H1 (cell line): Measurements from ENCODE around the gene GNAO1. TPM values are rescaled to one million over a fixed set of nuclear protein-coding genes. Genes with fewer than 3 reads are reported as not detected.

ENCODE experiments used
- CTCF ChIA-PET: fragments of 300-600 bp; sonication (Branson Sonifier 250); formaldehyde crosslinking; loops from one replicate; lab custom pipeline; 2021; ENCODE audit not compliant: partially characterized antibody; lab: Charles Lee
- POLR2A ChIA-PET: fragments of 300-600 bp; sonication (Branson Sonifier 250); formaldehyde crosslinking; loops from one replicate; lab custom pipeline; 2021; ENCODE audit warnings: inconsistent platforms; ENCODE audit not compliant: partially characterized antibody; lab: Charles Lee
- DNase-seq, 2 experiments: peaks; one replicate each; pipeline versions ENCODE4 v3.0.0 to v3.0.0-alpha.2; 2010 to 2022; ENCODE audit warnings: low spot score in 2 of 2, low read depth in 1 of 2, mixed read lengths in 1 of 2
- FAIRE-seq: peaks from 2 replicates; lab custom pipeline; 2011; peaks lifted over from hg19 to GRCh38; lab: Jason Lieb, UNC
- H2AFZ ChIP-seq: 2 replicates; pipeline ENCODE4 v1.8.1; 2012; ENCODE audit warnings: low read length, inconsistent platforms
- H2AK5ac ChIP-seq: 2 replicates; pipeline ENCODE4 v1.6.1; 2013; ENCODE audit warnings: low read depth, low read length
- H2BK120ac ChIP-seq: replicated peaks from 2 replicates; pipeline ENCODE3; 2013; ENCODE audit warnings: low read depth, low read length, inconsistent platforms
- H2BK12ac ChIP-seq: 2 replicates; pipeline ENCODE4 v1.6.1; 2013; ENCODE audit warnings: low read depth, low read length
- H2BK15ac ChIP-seq: 2 replicates; pipeline ENCODE4 v1.6.1; 2013; ENCODE audit warnings: low read length
- H2BK20ac ChIP-seq: 2 replicates; pipeline ENCODE4 v1.6.1; 2013; ENCODE audit warnings: low read length
- H2BK5ac ChIP-seq: 2 replicates; pipeline ENCODE4 v1.6.1; 2013; ENCODE audit warnings: low read depth, low read length
- H3K14ac ChIP-seq: 2 replicates; pipeline ENCODE4 v1.6.1; 2013; ENCODE audit warnings: inconsistent platforms; ENCODE audit not compliant: insufficient read length
- H3K18ac ChIP-seq: 2 replicates; pipeline ENCODE4 v1.6.1; 2013; ENCODE audit warnings: low read length; ENCODE audit errors: extremely low read depth
- H3K23ac ChIP-seq: 2 replicates; pipeline ENCODE4 v1.6.1; 2013; ENCODE audit warnings: inconsistent platforms; ENCODE audit not compliant: insufficient read length
- H3K23me2 ChIP-seq: 2 replicates; pipeline ENCODE4 v1.6.1; 2013; ENCODE audit warnings: low read depth, low read length
- H3K27ac ChIP-seq: 2 replicates; pipeline ENCODE4 v1.6.1; 2011; ENCODE audit warnings: low read depth, low read length, inconsistent platforms
- H3K27me3 ChIP-seq, 4 experiments: replicated peaks in 1 of 4; 1 replicate in 1 of 4; 2 replicates in 3 of 4; pipeline versions ENCODE4 v1.6.1 to v1.8.1; 2011 to 2013; ENCODE audit warnings: low read length in 3 of 4, mild to moderate bottlenecking in 3 of 4, inconsistent platforms in 2 of 4, mixed read lengths in 2 of 4, moderate library complexity in 1 of 4; ENCODE audit not compliant: control insufficient read depth in 3 of 4, insufficient read depth in 3 of 4; ENCODE audit errors: extremely low read depth in 1 of 4
- H3K36me3 ChIP-seq, 4 experiments: 2 replicates each; pipeline versions ENCODE4 v1.6.1 to v1.8.1; 2011 to 2013; ENCODE audit warnings: mild to moderate bottlenecking in 4 of 4, low read length in 3 of 4, moderate library complexity in 2 of 4, control low read depth in 1 of 4, inconsistent platforms in 1 of 4; ENCODE audit not compliant: insufficient read depth in 4 of 4, control insufficient read depth in 2 of 4
- H3K4ac ChIP-seq: replicated peaks from 2 replicates; pipeline ENCODE3; 2013; ENCODE audit warnings: low read length, low read depth, mixed read lengths, inconsistent platforms; ENCODE audit not compliant: insufficient read length
- H3K4me1 ChIP-seq, 4 experiments: replicated peaks in 1 of 4; 1 replicate in 1 of 4; 2 replicates in 3 of 4; pipeline versions ENCODE4 v1.6.1 to v1.8.1; 2011 to 2013; ENCODE audit warnings: low read length in 3 of 4, inconsistent platforms in 2 of 4, mixed read lengths in 1 of 4; ENCODE audit not compliant: insufficient read depth in 4 of 4, control insufficient read depth in 3 of 4
- H3K4me2 ChIP-seq, 2 experiments: 2 replicates each; pipeline versions ENCODE4 v1.6.1 to v1.8.1; 2011 to 2013; ENCODE audit warnings: low read depth in 2 of 2, low read length in 2 of 2, control low read depth in 1 of 2, inconsistent platforms in 1 of 2, mild to moderate bottlenecking in 1 of 2; ENCODE audit not compliant: insufficient read depth in 1 of 2
- H3K4me3 ChIP-seq, 4 experiments: fragments of 200-600, 300-600 bp in 1 of 4; sonication (generic), shearing (Covaris generic), sonication (Bioruptor Twin) in 1 of 4; 2 replicates each; pipeline versions ENCODE4 v1.5.1 to v1.8.1; 2011 to 2016; ENCODE audit warnings: low read length in 4 of 4, low read depth in 3 of 4, control low read depth in 2 of 4, inconsistent platforms in 2 of 4, mild to moderate bottlenecking in 2 of 4, mixed read lengths in 1 of 4, moderate library complexity in 1 of 4; ENCODE audit not compliant: insufficient read depth in 2 of 4; ENCODE audit errors: extremely low read depth in 1 of 4
- H3K56ac ChIP-seq: replicated peaks from 2 replicates; pipeline ENCODE3; 2013; ENCODE audit warnings: low read depth, mild to moderate bottlenecking, mixed read lengths, low read length, inconsistent platforms; ENCODE audit not compliant: insufficient read length
- H3K79me1 ChIP-seq: 2 replicates; pipeline ENCODE4 v1.6.1; 2013; ENCODE audit warnings: low read depth, low read length, control low read depth
- H3K79me2 ChIP-seq, 2 experiments: 2 replicates each; pipeline versions ENCODE4 v1.6.1 to v1.8.1; 2012 to 2013; ENCODE audit warnings: low read length in 2 of 2, mild to moderate bottlenecking in 2 of 2, inconsistent platforms in 1 of 2; ENCODE audit not compliant: insufficient read depth in 2 of 2, control insufficient read depth in 1 of 2
- H3K9ac ChIP-seq, 4 experiments: replicated peaks in 1 of 4; 1 replicate in 1 of 4; 2 replicates in 3 of 4; pipeline versions ENCODE4 v1.6.1 to v1.8.1; 2011 to 2013; ENCODE audit warnings: low read depth in 3 of 4, low read length in 3 of 4, control low read depth in 2 of 4, mild to moderate bottlenecking in 2 of 4, moderate library complexity in 2 of 4, inconsistent platforms in 1 of 4; ENCODE audit errors: extremely low read depth in 1 of 4
- H3K9me3 ChIP-seq, 2 experiments: 2 replicates each; pipeline versions ENCODE4 v1.6.1 to v1.8.1; 2012 to 2013; ENCODE audit warnings: mild to moderate bottlenecking in 2 of 2, moderate library complexity in 2 of 2, control low read depth in 1 of 2, inconsistent platforms in 1 of 2, low read depth in 1 of 2, low read length in 1 of 2, mixed read lengths in 1 of 2; ENCODE audit not compliant: insufficient read depth in 2 of 2
- H4K20me1 ChIP-seq, 2 experiments: replicated peaks in 1 of 2; 2 replicates each; pipeline versions ENCODE3 to v1.8.1; 2011 to 2013; ENCODE audit warnings: inconsistent platforms in 2 of 2, low read length in 2 of 2, mild to moderate bottlenecking in 1 of 2; ENCODE audit not compliant: insufficient read depth in 2 of 2, control insufficient read depth in 1 of 2
- H4K5ac ChIP-seq: 2 replicates; pipeline ENCODE4 v1.6.1; 2013; ENCODE audit warnings: low read length, low read depth, mixed read lengths, inconsistent platforms; ENCODE audit not compliant: insufficient read length
- H4K8ac ChIP-seq: 2 replicates; pipeline ENCODE4 v1.8.0; 2013; ENCODE audit warnings: mild to moderate bottlenecking, moderate library complexity, low read length, inconsistent platforms; ENCODE audit not compliant: insufficient read depth; ENCODE audit errors: extremely low read depth
- H4K91ac ChIP-seq: replicated peaks from 2 replicates; pipeline ENCODE3; 2013; ENCODE audit warnings: low read length, mixed read lengths, inconsistent platforms; ENCODE audit not compliant: insufficient read length
- BCL11A ChIP-seq, 2 experiments: IDR thresholded peaks; one replicate each; pipeline ENCODE4 v1.6.1; 2011; ENCODE audit warnings: low read depth in 2 of 2, low read length in 2 of 2, mild to moderate bottlenecking in 2 of 2
- BRCA1 ChIP-seq: IDR thresholded peaks from 2 replicates; pipeline ENCODE4 v1.6.1; 2012; ENCODE audit warnings: low read depth, low read length, improper control_type of control experiment
- CBX5 ChIP-seq: fragments of 300-800, 300-1000 bp; sonication (generic); IDR thresholded peaks from 2 replicates; pipeline ENCODE4 v1.7.1; 2016; ENCODE audit warnings: antibody characterized with exemption, low read length, low read depth
- CREB1 ChIP-seq: IDR thresholded peaks from 2 replicates; pipeline ENCODE4 v1.6.1; 2012; ENCODE audit warnings: inconsistent platforms
- CTBP2 ChIP-seq: IDR thresholded peaks from 2 replicates; pipeline ENCODE4 v1.7.0; 2011; ENCODE audit warnings: borderline replicate concordance, mild to moderate bottlenecking, moderate library complexity, mixed read lengths, low read length; ENCODE audit not compliant: insufficient read depth, insufficient read length
- FOSL1 ChIP-seq: IDR thresholded peaks from 2 replicates; pipeline ENCODE4 v1.6.1; 2011; ENCODE audit warnings: mild to moderate bottlenecking, low read depth, low read length, moderate library complexity; ENCODE audit not compliant: insufficient read depth
- KDM5A ChIP-seq: fragments of 200-600 bp; IDR thresholded peaks from 2 replicates; pipeline ENCODE4 v1.7.1; 2012; ENCODE audit warnings: mild to moderate bottlenecking, low read length, inconsistent platforms, mixed read lengths
- RNF2 ChIP-seq: fragments of 200-900, 300-1000 bp; sonication (generic); IDR thresholded peaks from 2 replicates; pipeline ENCODE4 v1.7.1; 2016; ENCODE audit warnings: borderline replicate concordance, low read depth, mild to moderate bottlenecking, antibody characterized with exemption, low read length; ENCODE audit not compliant: poor library complexity, severe bottlenecking; ENCODE audit errors: missing control alignments
- SIN3A ChIP-seq, 2 experiments: IDR thresholded peaks in 1 of 2; conservative IDR thresholded peaks in 1 of 2; 2 replicates each; pipeline ENCODE4 v1.6.1; 2011 to 2012; ENCODE audit warnings: low read length in 2 of 2, improper control_type of control experiment in 1 of 2, low read depth in 1 of 2, mild to moderate bottlenecking in 1 of 2
- TAF1 ChIP-seq: IDR thresholded peaks from 2 replicates; pipeline ENCODE4 v1.6.1; 2011; ENCODE audit warnings: mild to moderate bottlenecking, low read depth, low read length
- YY1 ChIP-seq: IDR thresholded peaks from 2 replicates; pipeline ENCODE4 v1.6.1; 2011; ENCODE audit warnings: low read depth, mild to moderate bottlenecking, low read length
- ZNF274 ChIP-seq: IDR thresholded peaks from 2 replicates; pipeline ENCODE4 v1.7.0; 2012; ENCODE audit warnings: low read length, borderline replicate concordance; ENCODE audit errors: extremely low read depth
- WGBS, 2 experiments: shearing (Covaris generic) in 1 of 2; methylation state at CpG; one replicate each; pipeline versions ENCODE4 v1.1.6 to v1.1.7; 2013 to 2015; ENCODE audit warnings: low lambda C conversion rate in 2 of 2, mixed read lengths in 2 of 2, inconsistent platforms in 1 of 2, low coverage in 1 of 2, missing lambda C conversion rate in 1 of 2; ENCODE audit not compliant: insufficient replicate concordance in 2 of 2, insufficient coverage in 1 of 2, insufficient read length in 1 of 2; ENCODE audit errors: extremely low coverage in 1 of 2, missing lambda C conversion rate in 1 of 2; 5-methylcytosine and 5-hydroxymethylcytosine counted together
- polyA plus RNA-seq, 7 experiments: library from polyadenylated mRNA; depleted of rRNA in 3 of 7; stranded (reverse) in 5 of 7; unstranded in 2 of 7; fragments of >200 nt in 5 of 7; fragments of 200-250 nt in 2 of 7; gene quantifications; 1 replicate in 5 of 7; 2 replicates in 1 of 7; 4 replicates in 1 of 7; pipeline versions ENCODE4 v1.2.1 to v1.2.3, GENCODE V29; 2011 to 2013; ENCODE audit warnings: missing spikeins in 2 of 7, mixed read lengths in 2 of 7
- total RNA-seq: library from RNA; stranded (reverse); fragmentation: NEBNext Ultra II Directional; extraction: Animal tissue kit (Norgen Biotek cat#: 25700); gene quantifications from 2 replicates; pipeline ENCODE4 v1.2.1, GENCODE V29; 2021
- TF ChIP-seq, protein P1 (sequence below): IDR thresholded peaks from 2 replicates; pipeline ENCODE4 v1.6.1; 2011; ENCODE audit warnings: low read length, improper control_type of control experiment

GNAO1 gene
- total and polyA plus RNA-seq, 2 of the 8 experiments (the other 6 are each of a cell fraction or from before 2014, with no cell fraction given), result 6.7 to 34.4 TPM

DNA sequence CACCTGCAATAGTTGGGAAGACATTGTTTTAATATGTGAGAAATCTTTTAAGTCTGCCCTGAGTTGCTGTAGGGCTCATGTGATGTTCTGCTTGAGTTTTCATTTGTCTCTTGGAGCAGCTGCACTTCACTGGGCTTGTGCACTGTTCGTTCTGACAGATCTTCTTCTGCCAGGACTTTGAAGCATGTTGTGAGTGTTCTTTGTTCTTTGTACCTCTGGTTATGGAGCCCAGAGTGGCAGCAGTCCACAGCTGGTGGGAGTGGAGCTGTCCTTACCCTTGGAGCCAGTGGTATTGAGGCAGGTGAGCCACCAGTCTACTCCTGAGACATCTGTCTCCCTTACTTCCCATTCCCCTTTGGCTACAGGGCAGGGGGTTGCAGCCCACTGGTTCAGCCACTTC, 64.6 kb downstream of the GNAO1 start:
- 92% methylated on average over 1 of the region's 1 CpG; no CpG with 5 or more reads in 1 of the 2 experiments for WGBS, 2 experiments
- Histone ChIP-seq H3K9me3 (no peaks in the 10 kb centered on the region), H3K4ac (no peak overlapping the region), H3K79me2 (no peaks in the 10 kb centered on the region), H4K20me1 (peaks cover 0 to 1% of the 10 kb centered on the region in 2 experiments), H4K5ac (no peak overlapping the region), H2BK12ac (no peak overlapping the region), H3K27me3 (no peaks in the 10 kb centered on the region), H3K27ac (no peak overlapping the region), H3K18ac (no peak overlapping the region), H2AFZ (no peak overlapping the region), H2BK120ac (no peak overlapping the region), H4K91ac (no peak overlapping the region), H3K23me2 (no peaks in the 10 kb centered on the region), H2AK5ac (no peak overlapping the region), H3K4me3 (no peak overlapping the region), H3K14ac (no peak overlapping the region), H2BK20ac (no peak overlapping the region), H3K4me1 (no peaks in the 10 kb centered on the region), H3K23ac (no peak overlapping the region), H3K4me2 (no peak overlapping the region), H3K79me1 (no peaks in the 10 kb centered on the region), H2BK5ac (no peak overlapping the region), H4K8ac (no peak overlapping the region), H3K56ac (no peak overlapping the region), H3K9ac (no peak overlapping the region), H3K36me3 (no peaks in the 10 kb centered on the region), H2BK15ac (no peak overlapping the region)
- CTCF ChIA-PET, result interaction anchor here (1.3 to 2.1 kb wide), 2 partner anchors 14 to 53 kb away, joined by 3 to 6 read pairs; no protein-coding TSS in a partner anchor
- no peak for DNase-seq
- FAIRE-seq, result no peak
- POLR2A ChIA-PET, result no interaction called here
- TF ChIP-seq, protein P1, sequence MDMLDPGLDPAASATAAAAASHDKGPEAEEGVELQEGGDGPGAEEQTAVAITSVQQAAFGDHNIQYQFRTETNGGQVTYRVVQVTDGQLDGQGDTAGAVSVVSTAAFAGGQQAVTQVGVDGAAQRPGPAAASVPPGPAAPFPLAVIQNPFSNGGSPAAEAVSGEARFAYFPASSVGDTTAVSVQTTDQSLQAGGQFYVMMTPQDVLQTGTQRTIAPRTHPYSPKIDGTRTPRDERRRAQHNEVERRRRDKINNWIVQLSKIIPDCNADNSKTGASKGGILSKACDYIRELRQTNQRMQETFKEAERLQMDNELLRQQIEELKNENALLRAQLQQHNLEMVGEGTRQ, result no peak
- TF ChIP-seq YY1 (no peak), FOSL1 (no peak), CREB1 (no peak), RNF2 (no peak), CBX5 (no peak), BCL11A (IDR thresholded peaks at IDR 0.05; ENCODE audit: low read depth in 2 of 2, low read length in 2 of 2) (no peak), BRCA1 (no peak), TAF1 (no peak), CTBP2 (no peak), ZNF274 (no peak), SIN3A (conservative IDR thresholded peaks at IDR 0.05 in 1 of 2, IDR thresholded peaks at IDR 0.05 in 1 of 2; ENCODE audit: low read depth in 1 of 2, low read length in 2 of 2) (no peak), KDM5A (no peak)
